CD4-positive, alpha-beta T cell (primary cell): ENCODE results near the gene DCTPP1. TPM values are rescaled to one million over a fixed set of nuclear protein-coding genes. Genes with fewer than 3 reads are reported as not detected.
A peak's percentile ranks its signal among the peaks of the same experiment; 100 is the strongest.

ENCODE experiments used
- ATAC-seq: fragments of 200-7000 bp; cut with Tn5 transposase; one replicate; pipeline ENCODE4 v1.10.0; 2022; ENCODE audit warnings: mild to moderate bottlenecking; ENCODE audit not compliant: poor library complexity
- CTCF ChIA-PET: fragments of 350-600 bp; sonication (Branson Sonifier 250); formaldehyde crosslinking; loops from one replicate; lab custom pipeline; 2021; ENCODE audit warnings: antibody characterized with exemption, inconsistent platforms; lab: Charles Lee
- POLR2A ChIA-PET: fragments of 350-600 bp; sonication (Branson Sonifier 250); formaldehyde crosslinking; loops from one replicate; lab custom pipeline; 2021; ENCODE audit warnings: antibody characterized with exemption, inconsistent platforms; lab: Charles Lee
- DNase-seq, 14 experiments: peaks; one replicate each; pipeline ENCODE4 v3.0.0-alpha.2; 2013 to 2020; ENCODE audit warnings: mixed read lengths in 2 of 14
- H3K27ac ChIP-seq, 2 donors: one replicate each; pipeline versions ENCODE4 v1.5.1 to v1.7.0; 2013; ENCODE audit warnings: low read length in 2 of 2, low read depth in 1 of 2, mild to moderate bottlenecking in 1 of 2
- H3K27me3 ChIP-seq, 2 experiments: 1 replicate in 1 of 2; 2 replicates in 1 of 2; pipeline versions ENCODE4 v1.6.1 to v1.7.0; 2013; ENCODE audit warnings: low read length in 2 of 2, control low read depth in 1 of 2, mild to moderate bottlenecking in 1 of 2, moderate library complexity in 1 of 2; ENCODE audit not compliant: insufficient read depth in 2 of 2, control insufficient read depth in 1 of 2
- H3K36me3 ChIP-seq: one replicate; pipeline ENCODE4 v1.6.1; 2013; ENCODE audit warnings: low read length, control low read depth; ENCODE audit not compliant: insufficient read depth
- H3K4me1 ChIP-seq: one replicate; pipeline ENCODE4 v1.6.1; 2013; ENCODE audit warnings: low read length, control low read depth; ENCODE audit not compliant: insufficient read depth
- H3K4me3 ChIP-seq: one replicate; pipeline ENCODE4 v1.5.1; 2013; ENCODE audit warnings: mild to moderate bottlenecking, low read length, moderate library complexity
- H3K9me3 ChIP-seq, 2 experiments: 1 replicate in 1 of 2; 2 replicates in 1 of 2; pipeline versions ENCODE4 v1.6.1 to v1.7.0; 2013; ENCODE audit warnings: low read length in 2 of 2, mild to moderate bottlenecking in 2 of 2, control low read depth in 1 of 2, moderate library complexity in 1 of 2; ENCODE audit not compliant: control insufficient read depth in 1 of 2, insufficient read depth in 1 of 2
- H3K27ac Mint-ChIP-seq: one replicate; pipeline ENCODE4 v1.8.0; 2020; ENCODE audit warnings: mixed read lengths
- H3K27me3 Mint-ChIP-seq: one replicate; pipeline ENCODE4 v1.8.0; 2021; ENCODE audit warnings: mixed read lengths
- H3K36me3 Mint-ChIP-seq: one replicate; pipeline ENCODE4 v1.8.0; 2021; ENCODE audit warnings: low read depth, mixed read lengths
- H3K4me1 Mint-ChIP-seq: one replicate; pipeline ENCODE4 v1.8.0; 2021; ENCODE audit warnings: low read depth, mixed read lengths
- H3K4me3 Mint-ChIP-seq: one replicate; pipeline ENCODE4 v1.8.0; 2020; ENCODE audit warnings: mild to moderate bottlenecking, mixed read lengths
- H3K9me3 Mint-ChIP-seq: one replicate; pipeline ENCODE4 v1.8.0; 2020; ENCODE audit warnings: mixed read lengths
- CTCF ChIP-seq: fragments of 200-600 bp; IDR thresholded peaks from one replicate; pipeline ENCODE4 v1.8.0; 2022; ENCODE audit warnings: antibody characterized with exemption, mild to moderate bottlenecking
- intact Hi-C, 2 experiments: fragments of 100-400 bp; cut with DNase I in 1 of 2; cut with micrococcal nuclease in 1 of 2; formaldehyde crosslinking; loops; one replicate each; pipeline versions ENCODE4 v1.15.1 to v1.9.0; 2023 to 2025; cut with DNase I, micrococcal nuclease
- total RNA-seq, 174 experiments: library from RNA in 2 of 174; stranded (reverse) in 2 of 174; gene quantifications; one replicate each; pipeline ENCODE4 v1.2.3 and lab custom pipeline; 2021 to 2026

The DCTPP1 gene
- total RNA-seq, 2 experiments from 2014 or later = 5.4 to 6.5 TPM

DNA sequence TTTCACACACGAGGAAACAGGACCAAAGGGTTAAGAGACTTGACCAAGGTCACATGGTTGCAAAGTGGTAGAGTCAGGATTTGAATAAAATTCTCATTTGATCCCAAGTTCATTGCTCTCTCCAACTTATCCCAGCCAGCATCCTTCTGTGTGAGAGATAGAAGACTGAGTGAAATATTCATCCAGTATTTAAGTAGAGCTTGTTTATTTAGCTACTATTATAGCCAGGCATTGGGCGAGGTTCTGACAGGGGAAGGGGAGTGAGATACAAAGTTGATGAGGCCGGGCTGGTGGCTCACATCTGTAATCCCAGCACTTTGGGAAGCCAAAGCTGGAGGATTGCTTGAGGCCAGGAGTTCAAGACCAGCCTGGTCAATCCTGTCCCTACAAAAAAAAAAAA is 47.2 kb upstream of the DCTPP1 start:
- intact Hi-C loops = no loop called here

DNA sequence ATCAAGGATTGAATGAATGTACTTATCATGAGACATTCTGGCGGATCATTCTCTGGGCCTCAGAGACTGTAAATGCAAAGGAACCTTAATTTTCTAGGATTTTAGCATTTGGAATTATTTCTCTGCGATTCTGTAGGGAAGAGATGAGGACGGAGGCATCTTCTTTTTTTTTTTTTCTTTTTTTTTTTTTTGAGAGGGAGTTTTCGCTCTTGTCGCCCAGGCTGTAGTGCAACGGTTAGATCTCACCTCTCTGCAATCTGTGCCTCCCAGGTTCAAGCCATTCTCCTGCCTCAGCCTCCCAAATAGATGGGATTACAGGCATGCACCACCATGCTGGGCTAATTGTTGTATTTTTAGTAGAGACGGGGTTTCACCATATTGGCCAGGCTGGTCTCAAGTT is 44.9 kb upstream of the DCTPP1 start:
- Mint-ChIP-seq H3K27me3 (no peaks in the 10 kb centered on the region), H3K36me3 (peaks cover 67% of the 10 kb centered on the region), H3K27ac (peak overlapping the region; percentile 90), H3K4me3 (peak overlapping the region; percentile 88), H3K4me1 (peaks cover 69% of the 10 kb centered on the region), H3K9me3 (no peaks in the 10 kb centered on the region)
- Histone ChIP-seq H3K36me3 (peaks cover 43% of the 10 kb centered on the region), H3K27ac (peak overlapping the region; percentile 7 to 94), H3K9me3 (no peaks in the 10 kb centered on the region), H3K27me3 (no peaks in the 10 kb centered on the region), H3K4me1 (peaks cover 87% of the 10 kb centered on the region), H3K4me3 (peak overlapping the region; percentile 83)
- intact Hi-C loops = loop anchor here in 1 of 2 experiments (2.0 to 5.0 kb wide), 2 partner anchors 16 to 42 kb away; partner anchors contain the start of gene DCTPP1
- DNase-seq (no peak), ATAC-seq (no peak)
- TF ChIP-seq CTCF = no peak
- CTCF ChIA-PET = interaction anchor here (1.9 to 3.4 kb wide), 3 partner anchors 25 to 45 kb away, joined by 10 to 22 read pairs (median 12); partner anchors contain the start of gene DCTPP1
- POLR2A ChIA-PET = interaction anchor here (1.0 to 7.1 kb wide), 11 partner anchors 10 to 184 kb away, joined by 4 to 170 read pairs (median 21); partner anchors contain the start of genes DCTPP1, FBRS and SEPHS2

More for the DNA sequence above, 47.2 kb upstream of the DCTPP1 start:
- no peak overlapping the region for H3K4me3 ChIP-seq
- H3K9me3 ChIP-seq = no peaks in the 10 kb centered on the region
- Mint-ChIP-seq H3K4me3 (peak overlapping the region; percentile 4), H3K9me3 (no peaks in the 10 kb centered on the region), H3K27me3 (no peaks in the 10 kb centered on the region), H3K36me3 (peaks cover 84% of the 10 kb centered on the region), H3K4me1 (peaks cover 55% of the 10 kb centered on the region), H3K27ac (peak overlapping the region; percentile 77)
- POLR2A ChIA-PET = interaction anchor here (1.1 to 3.1 kb wide), 4 partner anchors 19 to 47 kb away, joined by 4 to 25 read pairs (median 5); partner anchors contain the start of gene DCTPP1
- TF ChIP-seq CTCF = no peak
- no peak for DNase-seq
- H3K27ac ChIP-seq = peak overlapping the region in 1 of 2 donors; percentile 39
- no peak for ATAC-seq
- H3K27me3 ChIP-seq = no peaks in the 10 kb centered on the region
- CTCF ChIA-PET = interaction anchor here (0.7 to 1.0 kb wide), 4 partner anchors 13 to 59 kb away, joined by 3 to 6 read pairs (median 3); partner anchors contain the start of gene DCTPP1
- H3K4me1 ChIP-seq = peaks cover 87% of the 10 kb centered on the region
- H3K36me3 ChIP-seq = peaks cover 65% of the 10 kb centered on the region

GRCh38 chr16:30474074-30474452 is 44.2 kb upstream of the DCTPP1 start:
- peaks cover 61% of the 10 kb centered on the region for H3K36me3 Mint-ChIP-seq
- no peak for TF ChIP-seq CTCF
- Histone ChIP-seq H3K9me3 (no peaks in the 10 kb centered on the region), H3K4me3 (peak overlapping the region; percentile 83), H3K27me3 (no peaks in the 10 kb centered on the region), H3K36me3 (peaks cover 37% of the 10 kb centered on the region), H3K27ac (peak overlapping the region; percentile 75 to 94), H3K4me1 (peaks cover 89% of the 10 kb centered on the region)
- intact Hi-C loops = loop anchor here in 1 of 2 experiments (2.0 to 5.0 kb wide), 2 partner anchors 17 to 42 kb away; partner anchors contain the start of gene DCTPP1
- no peaks in the 10 kb centered on the region for H3K9me3 Mint-ChIP-seq
- ChIA-PET CTCF (interaction anchor here (0.9 to 3.4 kb wide), 3 partner anchors 25 to 65 kb away, joined by 3 to 22 read pairs (median 5); partner anchors contain the start of gene DCTPP1), POLR2A (interaction anchor here (0.6 to 7.1 kb wide), 18 partner anchors 10 to 184 kb away, joined by 3 to 170 read pairs (median 8); partner anchors contain the start of genes DCTPP1, FBRS, SEPHS2 and ZNF689)
- H3K27me3 Mint-ChIP-seq = no peaks in the 10 kb centered on the region
- ATAC-seq = no peak
- peak overlapping the region; percentile 96 for H3K4me3 Mint-ChIP-seq
- peak in 1 of 14 experiments; percentile 30 for DNase-seq
- peaks cover 74% of the 10 kb centered on the region for H3K4me1 Mint-ChIP-seq
- peak overlapping the region; percentile 90 for H3K27ac Mint-ChIP-seq
